Measurements from ENCODE around the gene DDX39A. TPM values are rescaled to one million over a fixed set of nuclear protein-coding genes. Genes with fewer than 3 reads are reported as not detected.
A peak's percentile ranks its signal among the peaks of the same experiment; 100 is the strongest.
"Not testable (repeated sequence)": the region's sequence is repeated elsewhere in the genome, so short reads cannot be mapped to it uniquely, and the experiment has no call there.

Gene DDX39A
- total RNA-seq, 5 donors from 2014 or later (not counting 1 experiment from before 2014, with no cell fraction given), result 159 to 280 (median 179) TPM

DNA sequence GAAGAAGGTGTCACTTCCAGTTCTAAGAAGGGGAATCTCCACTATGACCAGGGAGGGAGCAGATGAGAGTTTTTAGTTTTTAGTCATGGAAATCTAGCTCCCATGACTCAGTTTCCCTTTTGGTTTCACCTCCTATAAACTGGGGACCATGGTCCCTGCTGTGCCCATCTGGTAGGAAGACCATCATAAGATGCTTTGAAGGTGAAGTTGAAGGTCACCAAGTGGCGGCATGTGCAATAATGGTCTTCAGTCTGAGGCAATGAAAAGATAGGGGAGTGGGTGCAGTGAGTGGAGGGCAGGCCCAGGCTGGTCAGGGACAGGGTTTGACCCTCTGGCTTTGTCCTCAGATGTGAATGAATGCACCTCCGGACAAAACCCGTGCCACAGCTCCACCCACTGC, 22.4 kb downstream of the DDX39A start:
- not testable (repeated sequence) for H3K27ac ChIP-seq (ENCODE audit: low read length); H3K9me3 ChIP-seq; H3K4me3 ChIP-seq (ENCODE audit: control insufficient read depth in 1 of 2, extremely low read depth in 1 of 2, low read length in 1 of 2); ATAC-seq (replicated peaks in 1 of 4); H3K27me3 Mint-ChIP-seq; H3K9me3 Mint-ChIP-seq; H3K27me3 ChIP-seq (replicated peaks in 1 of 2; ENCODE audit: control insufficient read depth in 2 of 2, extremely low read depth in 1 of 2, insufficient read depth in 2 of 2, low read length in 1 of 2); DNase-seq
- Mint-ChIP-seq H3K4me1 (peaks cover 11 to 33% (median 12%) of the 10 kb centered on the region in 3 donors), H3K36me3 (peaks cover 35% of the 10 kb centered on the region), H3K27ac (peak overlapping the region in 1 of 2 donors; percentile 4), H3K4me3 (peak overlapping the region in 1 of 3 donors; percentile 46)
- WGBS (ENCODE audit: insufficient coverage), result no CpG with 5 or more reads among the region's 3 CpGs
- POLR2A ChIA-PET, result interaction anchor here in 1 of 2 donors (1.3 kb wide), 1 partner anchor 30 kb away, joined by 4 read pairs; no protein-coding TSS in a partner anchor
- Histone ChIP-seq H3K36me3 (ENCODE audit: control insufficient read depth in 2 of 2, extremely low read depth in 1 of 2, insufficient read depth in 1 of 2, low read length in 1 of 2) (peaks cover 33 to 87% of the 10 kb centered on the region in 2 donors), H3K4me1 (ENCODE audit: control insufficient read depth in 1 of 2, extremely low read depth in 1 of 2, insufficient read depth in 2 of 2, low read length in 2 of 2) (peaks cover 0 to 21% of the 10 kb centered on the region in 2 experiments)
- CTCF ChIA-PET, result interaction anchor here in 1 of 2 donors (0.6 kb wide), 1 partner anchor 36 kb away, joined by 3 read pairs; no protein-coding TSS in a partner anchor

DNA sequence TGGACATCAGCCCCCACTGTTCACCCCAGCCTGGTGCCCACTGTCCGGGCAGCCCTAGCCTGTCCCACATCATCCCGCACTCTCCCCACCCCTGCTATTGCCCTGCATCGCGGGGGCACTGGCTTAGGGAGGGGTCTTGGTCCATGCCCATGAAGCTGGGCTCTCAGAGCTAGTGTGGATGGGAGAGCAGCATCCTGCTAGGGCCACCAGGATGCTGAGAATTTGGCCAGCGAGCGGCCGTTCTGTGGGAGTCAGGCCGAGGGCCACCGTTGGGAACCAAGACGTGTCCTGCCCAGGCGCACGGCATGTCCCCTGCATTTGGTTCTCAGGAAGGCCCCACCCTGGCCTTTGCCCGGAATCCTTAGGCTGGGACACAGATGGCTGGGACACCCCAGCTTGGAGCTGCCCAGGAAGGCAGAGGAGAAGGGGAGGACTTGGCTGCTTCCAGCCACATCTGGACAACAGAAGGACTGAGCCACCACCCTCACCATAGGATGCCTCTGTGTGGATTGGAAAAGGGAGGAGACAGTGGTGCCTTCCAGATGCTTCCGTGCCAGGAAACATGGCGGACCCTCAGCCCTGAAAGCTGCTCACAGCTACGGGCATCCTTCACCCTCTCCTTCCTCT, 23.3 kb downstream of the DDX39A start:
- peak overlapping the region in 1 of 3 donors; percentile 19 for H3K4me3 Mint-ChIP-seq
- H3K4me1 ChIP-seq (ENCODE audit: control insufficient read depth in 1 of 2, extremely low read depth in 1 of 2, insufficient read depth in 2 of 2, low read length in 2 of 2), result peaks cover 0 to 14% of the 10 kb centered on the region in 2 experiments
- no peaks in the 10 kb centered on the region for H3K9me3 Mint-ChIP-seq
- H3K27ac Mint-ChIP-seq, result peak overlapping the region in 1 of 2 donors; percentile 55
- H3K27me3 ChIP-seq (replicated peaks in 1 of 2; ENCODE audit: control insufficient read depth in 2 of 2, extremely low read depth in 1 of 2, insufficient read depth in 2 of 2, low read length in 1 of 2), result no peaks in the 10 kb centered on the region
- H3K27ac ChIP-seq (ENCODE audit: low read length), result no peak overlapping the region
- DNase-seq (no peak), ATAC-seq (replicated peaks in 1 of 4) (peak in 1 of 4 experiments; percentile 8)
- WGBS (ENCODE audit: insufficient coverage), result 96% methylated on average over 12 of the region's 16 CpGs
- no peak overlapping the region for H3K4me3 ChIP-seq (ENCODE audit: control insufficient read depth in 1 of 2, extremely low read depth in 1 of 2, low read length in 1 of 2)
- ChIA-PET CTCF (no interaction called here), POLR2A (interaction anchor here (0.5 to 1.3 kb wide), 2 partner anchors 30 to 34 kb away, joined by 4 to 5 read pairs; no protein-coding TSS in a partner anchor)
- H3K9me3 ChIP-seq, result no peaks in the 10 kb centered on the region
- H3K27me3 Mint-ChIP-seq, result no peaks in the 10 kb centered on the region
- peaks cover 31 to 87% of the 10 kb centered on the region in 2 donors for H3K36me3 ChIP-seq (ENCODE audit: control insufficient read depth in 2 of 2, extremely low read depth in 1 of 2, insufficient read depth in 1 of 2, low read length in 1 of 2)
- peaks cover 3 to 29% (median 9%) of the 10 kb centered on the region in 3 donors for H3K4me1 Mint-ChIP-seq
- H3K36me3 Mint-ChIP-seq, result peaks cover 37% of the 10 kb centered on the region

DNA sequence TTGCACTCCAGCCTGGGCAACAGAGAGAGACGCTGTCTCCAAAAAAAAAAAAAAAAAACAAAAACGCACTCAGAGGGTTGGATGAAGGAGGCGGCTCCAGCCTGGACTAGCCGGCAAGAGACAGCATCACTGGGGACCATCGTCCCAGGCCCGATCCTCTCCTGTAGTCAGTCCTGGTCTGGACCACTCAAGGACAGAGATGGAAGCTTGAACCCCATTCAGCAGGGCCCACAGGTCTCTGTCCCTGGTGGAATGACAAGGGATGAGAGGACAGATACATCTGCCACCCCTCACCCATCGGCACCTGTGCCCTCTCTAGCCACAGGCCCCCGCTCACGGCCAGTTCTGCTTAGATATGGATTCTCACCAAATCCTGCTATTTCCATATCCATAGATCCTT, 23.9 kb downstream of the DDX39A start:
- Mint-ChIP-seq H3K9me3 (no peaks in the 10 kb centered on the region), H3K36me3 (peaks cover 40% of the 10 kb centered on the region), H3K27me3 (no peaks in the 10 kb centered on the region), H3K27ac (no peak overlapping the region), H3K4me3 (no peak overlapping the region), H3K4me1 (peaks cover 4 to 32% (median 12%) of the 10 kb centered on the region in 3 donors)
- H3K9me3 ChIP-seq, result no peaks in the 10 kb centered on the region
- H3K27ac ChIP-seq (ENCODE audit: low read length), result no peak overlapping the region
- ChIA-PET CTCF (no interaction called here), POLR2A (interaction anchor here (0.6 to 0.7 kb wide), 4 partner anchors 19 to 39 kb away, joined by 4 to 9 read pairs (median 6); no protein-coding TSS in a partner anchor)
- no peaks in the 10 kb centered on the region for H3K27me3 ChIP-seq (replicated peaks in 1 of 2; ENCODE audit: control insufficient read depth in 2 of 2, extremely low read depth in 1 of 2, insufficient read depth in 2 of 2, low read length in 1 of 2)
- peaks cover 0 to 14% of the 10 kb centered on the region in 2 experiments for H3K4me1 ChIP-seq (ENCODE audit: control insufficient read depth in 1 of 2, extremely low read depth in 1 of 2, insufficient read depth in 2 of 2, low read length in 2 of 2)
- H3K4me3 ChIP-seq (ENCODE audit: control insufficient read depth in 1 of 2, extremely low read depth in 1 of 2, low read length in 1 of 2), result no peak overlapping the region
- WGBS (ENCODE audit: insufficient coverage), result 98% methylated on average over 6 of the region's 9 CpGs
- DNase-seq (no peak), ATAC-seq (replicated peaks in 1 of 4) (peak in 2 of 4 experiments; percentile 13 to 19)
- H3K36me3 ChIP-seq (ENCODE audit: control insufficient read depth in 2 of 2, extremely low read depth in 1 of 2, insufficient read depth in 1 of 2, low read length in 1 of 2), result peaks cover 36 to 87% of the 10 kb centered on the region in 2 donors

DNA sequence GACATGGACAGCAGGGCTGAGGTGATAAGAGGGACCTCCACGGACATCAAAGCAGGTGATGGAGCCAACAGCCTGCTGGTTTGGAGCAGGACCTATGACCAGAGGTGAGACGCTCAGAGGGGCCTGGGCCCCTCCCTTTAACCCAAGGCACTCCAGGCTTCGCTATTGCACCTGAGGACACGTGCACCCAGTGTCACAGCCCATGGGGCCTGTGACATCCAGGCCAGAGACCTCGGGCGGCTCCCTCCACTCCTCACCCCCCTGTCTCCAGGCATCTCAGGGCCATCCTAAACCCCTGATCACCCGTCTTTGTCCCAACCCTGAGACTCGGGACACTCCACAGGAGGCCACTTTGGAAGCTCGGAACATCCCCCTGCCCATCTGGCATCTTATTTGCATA, 25.0 kb downstream of the DDX39A start:
- Mint-ChIP-seq H3K4me1 (peaks cover 4 to 37% (median 12%) of the 10 kb centered on the region in 3 donors), H3K27ac (peak overlapping the region; percentile 28), H3K9me3 (no peaks in the 10 kb centered on the region), H3K36me3 (peaks cover 40% of the 10 kb centered on the region), H3K4me3 (no peak overlapping the region), H3K27me3 (no peaks in the 10 kb centered on the region)
- DNase-seq (no peak), ATAC-seq (replicated peaks in 1 of 4) (peak in 1 of 4 experiments; percentile 11)
- peaks cover 33 to 87% of the 10 kb centered on the region in 2 donors for H3K36me3 ChIP-seq (ENCODE audit: control insufficient read depth in 2 of 2, extremely low read depth in 1 of 2, insufficient read depth in 1 of 2, low read length in 1 of 2)
- POLR2A ChIA-PET, result no interaction called here
- WGBS (ENCODE audit: insufficient coverage), result 95% methylated on average over 9 of the region's 9 CpGs
- CTCF ChIA-PET, result no interaction called here
- H3K4me1 ChIP-seq (ENCODE audit: control insufficient read depth in 1 of 2, extremely low read depth in 1 of 2, insufficient read depth in 2 of 2, low read length in 2 of 2), result peaks cover 0 to 10% of the 10 kb centered on the region in 2 experiments
- no peak overlapping the region for H3K4me3 ChIP-seq (ENCODE audit: control insufficient read depth in 1 of 2, extremely low read depth in 1 of 2, low read length in 1 of 2)
- H3K27ac ChIP-seq (ENCODE audit: low read length), result no peak overlapping the region
- H3K9me3 ChIP-seq, result no peaks in the 10 kb centered on the region
- H3K27me3 ChIP-seq (replicated peaks in 1 of 2; ENCODE audit: control insufficient read depth in 2 of 2, extremely low read depth in 1 of 2, insufficient read depth in 2 of 2, low read length in 1 of 2), result no peaks in the 10 kb centered on the region

DNA sequence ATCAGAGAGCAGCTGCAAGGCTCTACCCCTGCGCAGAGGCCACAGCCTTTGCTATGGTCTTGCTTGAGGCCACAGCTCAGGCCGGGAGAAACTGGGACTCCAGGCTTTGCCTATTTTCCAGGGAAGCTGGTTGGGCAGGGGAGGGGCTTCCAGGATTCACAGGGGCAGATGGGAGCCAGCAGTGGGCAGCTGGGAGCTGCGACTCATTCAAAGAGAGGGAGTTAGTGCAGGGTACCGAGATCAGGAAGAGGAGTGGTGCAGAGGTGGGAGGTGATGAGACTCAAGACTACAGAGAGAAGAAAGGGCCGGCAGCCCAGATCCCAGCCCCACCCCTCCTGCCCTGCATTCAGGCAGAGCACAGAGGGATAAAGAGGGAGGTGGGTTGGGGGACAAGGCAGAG, 25.8 kb downstream of the DDX39A start:
- H3K36me3 ChIP-seq (ENCODE audit: control insufficient read depth in 2 of 2, extremely low read depth in 1 of 2, insufficient read depth in 1 of 2, low read length in 1 of 2), result peaks cover 33 to 84% of the 10 kb centered on the region in 2 donors
- H3K27ac ChIP-seq (ENCODE audit: low read length), result no peak overlapping the region
- WGBS (ENCODE audit: insufficient coverage), result 100% methylated on average over 3 of the region's 5 CpGs
- ATAC-seq (replicated peaks in 1 of 4), result peak in 2 of 4 experiments; percentile 11 to 17
- ChIA-PET POLR2A (interaction anchor here (1.1 kb wide), 2 partner anchors 11 to 13 kb away, joined by 4 to 9 read pairs; no protein-coding TSS in a partner anchor), CTCF (no interaction called here)
- DNase-seq, result no peak
- H3K27me3 ChIP-seq (replicated peaks in 1 of 2; ENCODE audit: control insufficient read depth in 2 of 2, extremely low read depth in 1 of 2, insufficient read depth in 2 of 2, low read length in 1 of 2), result no peaks in the 10 kb centered on the region
- peak overlapping the region in 1 of 3 donors; percentile 16 for H3K4me3 Mint-ChIP-seq
- H3K4me1 ChIP-seq (ENCODE audit: control insufficient read depth in 1 of 2, extremely low read depth in 1 of 2, insufficient read depth in 2 of 2, low read length in 2 of 2), result peaks cover 0 to 15% of the 10 kb centered on the region in 2 experiments
- H3K4me3 ChIP-seq (ENCODE audit: control insufficient read depth in 1 of 2, extremely low read depth in 1 of 2, low read length in 1 of 2), result no peak overlapping the region
- peak overlapping the region in 1 of 2 donors; percentile 73 for H3K27ac Mint-ChIP-seq
- H3K4me1 Mint-ChIP-seq, result peaks cover 8 to 39% (median 16%) of the 10 kb centered on the region in 3 donors
- H3K9me3 ChIP-seq, result no peaks in the 10 kb centered on the region
- no peaks in the 10 kb centered on the region for H3K27me3 Mint-ChIP-seq
- peaks cover 41% of the 10 kb centered on the region for H3K36me3 Mint-ChIP-seq
- no peaks in the 10 kb centered on the region for H3K9me3 Mint-ChIP-seq

DNA sequence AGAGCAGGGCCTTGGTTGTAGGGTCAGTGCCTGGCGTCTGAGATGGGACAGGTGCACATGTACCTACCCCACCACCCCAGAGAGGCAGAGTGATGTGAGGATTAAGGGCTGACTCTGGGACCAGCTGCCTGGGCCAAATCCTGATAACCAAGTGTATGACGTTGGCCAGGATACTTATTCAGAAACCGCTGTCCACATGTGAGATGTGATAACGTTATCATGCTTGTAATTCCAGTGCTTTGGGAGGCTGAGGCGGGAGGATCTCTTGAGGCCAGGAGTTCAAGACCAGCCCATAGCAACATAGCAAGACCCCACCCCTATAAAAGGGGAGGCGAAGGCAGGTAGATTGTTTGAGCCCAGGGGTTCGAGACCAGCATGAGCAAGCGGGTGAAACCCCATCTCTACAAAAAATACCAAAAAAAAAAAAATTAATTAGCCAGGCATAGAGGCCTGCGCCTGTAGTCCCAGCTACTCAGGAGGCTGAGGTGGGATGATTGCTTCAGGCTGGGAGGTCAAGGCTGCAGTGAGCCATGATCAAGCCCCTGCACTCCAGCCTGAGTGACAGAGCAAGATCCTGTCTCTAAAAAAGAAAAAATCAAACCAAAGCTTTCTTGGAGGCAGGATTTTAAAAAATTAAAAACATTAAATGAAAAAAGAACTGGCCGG, 27.9 kb downstream of the DDX39A start:
- Mint-ChIP-seq H3K4me1 (peaks cover 8 to 31% (median 16%) of the 10 kb centered on the region in 3 donors), H3K27ac (peak overlapping the region; percentile 46 to 64), H3K27me3 (no peaks in the 10 kb centered on the region), H3K4me3 (no peak overlapping the region), H3K36me3 (peaks cover 26% of the 10 kb centered on the region), H3K9me3 (no peaks in the 10 kb centered on the region)
- CTCF ChIA-PET, result no interaction called here
- ATAC-seq (replicated peaks in 1 of 4) (no peak), DNase-seq (no peak)
- POLR2A ChIA-PET, result interaction anchor here in 1 of 2 donors (0.8 to 1.1 kb wide), 2 partner anchors 8 kb away, joined by 3 to 5 read pairs; no protein-coding TSS in a partner anchor
- Histone ChIP-seq H3K27ac (ENCODE audit: low read length) (no peak overlapping the region), H3K4me1 (ENCODE audit: control insufficient read depth in 1 of 2, extremely low read depth in 1 of 2, insufficient read depth in 2 of 2, low read length in 2 of 2) (peaks cover 0 to 28% of the 10 kb centered on the region in 2 experiments), H3K4me3 (ENCODE audit: control insufficient read depth in 1 of 2, extremely low read depth in 1 of 2, low read length in 1 of 2) (no peak overlapping the region), H3K27me3 (replicated peaks in 1 of 2; ENCODE audit: control insufficient read depth in 2 of 2, extremely low read depth in 1 of 2, insufficient read depth in 2 of 2, low read length in 1 of 2) (no peaks in the 10 kb centered on the region), H3K36me3 (ENCODE audit: control insufficient read depth in 2 of 2, extremely low read depth in 1 of 2, insufficient read depth in 1 of 2, low read length in 1 of 2) (peaks cover 31 to 79% of the 10 kb centered on the region in 2 donors), H3K9me3 (no peaks in the 10 kb centered on the region)
- 92% methylated on average over 2 of the region's 10 CpGs for WGBS (ENCODE audit: insufficient coverage)
